GM12878 (cell line): ENCODE measurements around the gene NEDD8. TPM values are rescaled to one million over a fixed set of nuclear protein-coding genes. Genes with fewer than 3 reads are reported as not detected.

Experiments
- ATF3 ChIP-seq: IDR thresholded peaks from 2 replicates; pipeline ENCODE4 v1.6.1; 2011; ENCODE audit warnings: low read depth, mild to moderate bottlenecking, low read length, moderate library complexity, borderline replicate concordance; ENCODE audit errors: extremely low read depth
- ATF7 ChIP-seq: fragments of 450-650 bp; IDR thresholded peaks from 2 replicates; pipeline ENCODE4 v1.6.1; 2016; ENCODE audit warnings: low read depth, mild to moderate bottlenecking
- CREM ChIP-seq: IDR thresholded peaks from 2 replicates; pipeline ENCODE4 v1.6.1; 2014; ENCODE audit warnings: antibody characterized with exemption, low read depth
- EGR1 ChIP-seq, 2 experiments: IDR thresholded peaks; 1 replicate in 1 of 2; 2 replicates in 1 of 2; pipeline ENCODE4 v1.6.1; 2011 to 2012; ENCODE audit warnings: low read depth in 2 of 2, low read length in 2 of 2, borderline replicate concordance in 1 of 2, mild to moderate bottlenecking in 1 of 2, moderate library complexity in 1 of 2
- FOXM1 ChIP-seq: IDR thresholded peaks from 2 replicates; pipeline ENCODE4 v1.6.1; 2012; ENCODE audit warnings: low read depth, mild to moderate bottlenecking, inconsistent platforms, low read length, moderate library complexity
- MXI1 ChIP-seq: fragments of 150-350 bp; IDR thresholded peaks from 2 replicates; pipeline ENCODE4 v1.6.1; 2011; ENCODE audit warnings: low read depth, mild to moderate bottlenecking, inconsistent platforms, low read length, improper control_type of control experiment
- PAX8 ChIP-seq: fragments of 450-650 bp; IDR thresholded peaks from 2 replicates; pipeline ENCODE4 v1.6.1; 2017; ENCODE audit warnings: mild to moderate bottlenecking, moderate library complexity
- RBBP5 ChIP-seq: fragments of 200-600 bp; sonication (generic); conservative IDR thresholded peaks from 2 replicates; pipeline ENCODE4 v1.6.1; 2016
- RFX5 ChIP-seq: IDR thresholded peaks from 2 replicates; pipeline ENCODE4 v1.6.1; 2011; ENCODE audit warnings: low read depth, low read length, improper control_type of control experiment
- SMC3 ChIP-seq: IDR thresholded peaks from 2 replicates; pipeline ENCODE4 v1.6.1; 2011; ENCODE audit warnings: low read length, improper control_type of control experiment, borderline replicate concordance
- TAF1 ChIP-seq: IDR thresholded peaks from 2 replicates; pipeline ENCODE4 v1.6.1; 2011; ENCODE audit warnings: mild to moderate bottlenecking, low read depth, low read length, borderline replicate concordance
- TBL1XR1 ChIP-seq: IDR thresholded peaks from 2 replicates; pipeline ENCODE4 v1.6.1; 2012; ENCODE audit warnings: low read depth, low read length, improper control_type of control experiment
- ZNF217 ChIP-seq: fragments of 450-650 bp; IDR thresholded peaks from 2 replicates; pipeline ENCODE4 v1.6.1; 2017; ENCODE audit warnings: antibody characterized with exemption, mild to moderate bottlenecking
- ZNF24 ChIP-seq: fragments of 450-650 bp; IDR thresholded peaks from 2 replicates; pipeline ENCODE4 v1.6.1; 2017; ENCODE audit warnings: antibody characterized with exemption, mild to moderate bottlenecking
- ZNF687 ChIP-seq: fragments of 450-650 bp; IDR thresholded peaks from 2 replicates; pipeline ENCODE4 v1.6.1; 2017; ENCODE audit warnings: mild to moderate bottlenecking, moderate library complexity
- ZSCAN29 ChIP-seq: fragments of 450-650 bp; IDR thresholded peaks from 2 replicates; pipeline ENCODE4 v1.6.1; 2017; ENCODE audit warnings: mild to moderate bottlenecking, moderate library complexity
- polyA plus RNA-seq, 11 experiments: library from polyadenylated mRNA; depleted of rRNA in 4 of 11; unstranded in 6 of 11; stranded (reverse) in 5 of 11; fragments of >200 nt; fragmentation: Nextera tagmentation in 4 of 11; fragmentation: Illumina TruSeq in 1 of 11; extraction: Ambion mirVana in 4 of 11; extraction: Trizol in 1 of 11; gene quantifications; 1 replicate in 1 of 11; 2 replicates in 10 of 11; pipeline versions ENCODE4 v1.2.1 to v1.2.3, GENCODE V29; 2011 to 2016; ENCODE audit warnings: inconsistent platforms in 2 of 11, missing spikeins in 2 of 11, low read depth in 1 of 11
- total RNA-seq, 4 experiments: library from RNA; depleted of rRNA in 3 of 4; stranded (reverse); fragments of >200 nt in 3 of 4; fragmentation: Illumina TruSeq in 1 of 4; extraction: Trizol in 1 of 4; gene quantifications; 2 replicates each; pipeline versions ENCODE4 v1.2.1 to v1.2.3, GENCODE V29; 2013 to 2021
- TF ChIP-seq, protein P1 (sequence below): fragments of 150-350 bp; IDR thresholded peaks from 2 replicates; pipeline ENCODE4 v1.6.1; 2014; ENCODE audit warnings: mild to moderate bottlenecking, low read depth, low read length
- TF ChIP-seq, protein P2 (sequence below), 3 experiments: IDR thresholded peaks in 2 of 3; conservative IDR thresholded peaks in 1 of 3; 2 replicates each; pipeline ENCODE4 v1.5.1; 2011; ENCODE audit warnings: low read depth in 3 of 3, low read length in 3 of 3, mild to moderate bottlenecking in 3 of 3, control low read depth in 2 of 3, moderate library complexity in 2 of 3, inconsistent platforms in 1 of 3, mixed read lengths in 1 of 3; ENCODE audit not compliant: control insufficient read depth in 2 of 3, insufficient read depth in 1 of 3; ENCODE audit errors: extremely low read depth in 1 of 3

NEDD8 gene
- total and polyA plus RNA-seq, 10 of the 15 experiments (the other 5 are each of a cell fraction or from before 2014, with no cell fraction given) = 164 to 991 (median 300) TPM

GRCh38 chr14:24271134-24271833 lies 39.1 kb upstream of the NEDD8 start, which contains the start of gene RABGGTA (continued):
- TF ChIP-seq ZNF217 (peak; percentile 86; the same call in 1 of the 2 replicates), TBL1XR1 (no peak), ZNF24 (peak; percentile 82), SMC3 (no peak; the same call in 1 of the 2 replicates), FOXM1 (no peak), MXI1 (peak; percentile 86), RBBP5 (no peak), ZSCAN29 (peak; percentile 54; the same call in 1 of the 2 replicates), EGR1 (IDR thresholded peaks at IDR 0.05; ENCODE audit: borderline replicate concordance in 1 of 2, low read depth in 2 of 2, low read length in 2 of 2) (peak in 1 of 2 experiments; percentile 81; a peak in 2 of 3 replicates), ZNF687 (peak; percentile 98), CREM (peak; percentile 86), RFX5 (peak; percentile 61; the same call in 1 of the 2 replicates), TAF1 (0 out of 2 replicates have a peak, but pooled peaks have one; percentile 81), ATF7 (no peak; the same call in none of the 2 replicates), PAX8 (no peak), ATF3 (no peak)
- TF ChIP-seq, protein P1, sequence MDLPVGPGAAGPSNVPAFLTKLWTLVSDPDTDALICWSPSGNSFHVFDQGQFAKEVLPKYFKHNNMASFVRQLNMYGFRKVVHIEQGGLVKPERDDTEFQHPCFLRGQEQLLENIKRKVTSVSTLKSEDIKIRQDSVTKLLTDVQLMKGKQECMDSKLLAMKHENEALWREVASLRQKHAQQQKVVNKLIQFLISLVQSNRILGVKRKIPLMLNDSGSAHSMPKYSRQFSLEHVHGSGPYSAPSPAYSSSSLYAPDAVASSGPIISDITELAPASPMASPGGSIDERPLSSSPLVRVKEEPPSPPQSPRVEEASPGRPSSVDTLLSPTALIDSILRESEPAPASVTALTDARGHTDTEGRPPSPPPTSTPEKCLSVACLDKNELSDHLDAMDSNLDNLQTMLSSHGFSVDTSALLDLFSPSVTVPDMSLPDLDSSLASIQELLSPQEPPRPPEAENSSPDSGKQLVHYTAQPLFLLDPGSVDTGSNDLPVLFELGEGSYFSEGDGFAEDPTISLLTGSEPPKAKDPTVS = 0 out of 2 replicates have a peak, but pooled peaks have one; percentile 11
- TF ChIP-seq, protein P2, sequence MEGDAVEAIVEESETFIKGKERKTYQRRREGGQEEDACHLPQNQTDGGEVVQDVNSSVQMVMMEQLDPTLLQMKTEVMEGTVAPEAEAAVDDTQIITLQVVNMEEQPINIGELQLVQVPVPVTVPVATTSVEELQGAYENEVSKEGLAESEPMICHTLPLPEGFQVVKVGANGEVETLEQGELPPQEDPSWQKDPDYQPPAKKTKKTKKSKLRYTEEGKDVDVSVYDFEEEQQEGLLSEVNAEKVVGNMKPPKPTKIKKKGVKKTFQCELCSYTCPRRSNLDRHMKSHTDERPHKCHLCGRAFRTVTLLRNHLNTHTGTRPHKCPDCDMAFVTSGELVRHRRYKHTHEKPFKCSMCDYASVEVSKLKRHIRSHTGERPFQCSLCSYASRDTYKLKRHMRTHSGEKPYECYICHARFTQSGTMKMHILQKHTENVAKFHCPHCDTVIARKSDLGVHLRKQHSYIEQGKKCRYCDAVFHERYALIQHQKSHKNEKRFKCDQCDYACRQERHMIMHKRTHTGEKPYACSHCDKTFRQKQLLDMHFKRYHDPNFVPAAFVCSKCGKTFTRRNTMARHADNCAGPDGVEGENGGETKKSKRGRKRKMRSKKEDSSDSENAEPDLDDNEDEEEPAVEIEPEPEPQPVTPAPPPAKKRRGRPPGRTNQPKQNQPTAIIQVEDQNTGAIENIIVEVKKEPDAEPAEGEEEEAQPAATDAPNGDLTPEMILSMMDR (IDR thresholded peaks at IDR 0.05 in 2 of 3, conservative IDR thresholded peaks at IDR 0.05 in 1 of 3; ENCODE audit: control insufficient read depth in 2 of 3, extremely low read depth in 1 of 3, insufficient read depth in 1 of 3, low read depth in 3 of 3, low read length in 3 of 3) = peak; percentile 84 to 93 (median 86); a peak in 5 of 6 replicates
